SW 1271 (cell line): ENCODE results near the gene LRWD1.
"Not testable (repeated sequence)": the region's sequence is repeated elsewhere in the genome, so short reads cannot be mapped to it uniquely, and the experiment has no call there.

ENCODE experiments used
- DNase-seq, 2 experiments: peaks; one replicate each; lab custom pipeline; 2025; lab: John Stamatoyannopoulos, UW

LRWD1 gene

GRCh38 chr7:102444961-102445673, 19.7 kb upstream of the LRWD1 start:
- no peak for DNase-seq

GRCh38 chr7:102445674-102446071, 19.1 kb upstream of the LRWD1 start:
- DNase-seq, result no peak

GRCh38 chr7:102446387-102447156, 18.2 kb upstream of the LRWD1 start:
- no peak for DNase-seq

GRCh38 chr7:102447311-102447710, 17.5 kb upstream of the LRWD1 start:
- no peak for DNase-seq

- DNase-seq, result no peak
Observed at GRCh38 chr7:102449136-102449535, 15.6 kb upstream of the LRWD1 start.

- no peak for DNase-seq
Observed at GRCh38 chr7:102450242-102450641, 14.5 kb upstream of the LRWD1 start.

- DNase-seq, result no peak
Observed at GRCh38 chr7:102451371-102452054, 13.3 kb upstream of the LRWD1 start.

- DNase-seq, result no peak
Observed at GRCh38 chr7:102452451-102452850, 12.3 kb upstream of the LRWD1 start.

- no peak for DNase-seq
Observed at GRCh38 chr7:102453319-102453718, 11.5 kb upstream of the LRWD1 start.

- no peak for DNase-seq
Observed at GRCh38 chr7:102454468-102454867, 10.3 kb upstream of the LRWD1 start.

GRCh38 chr7:102454932-102455331, 9.9 kb upstream of the LRWD1 start:
- DNase-seq, result not testable (repeated sequence)

GRCh38 chr7:102455596-102455995, 9.2 kb upstream of the LRWD1 start:
- DNase-seq, result no peak

- DNase-seq, result no peak
Observed at GRCh38 chr7:102456327-102456726, 8.5 kb upstream of the LRWD1 start.

- DNase-seq, result no peak
Observed at GRCh38 chr7:102457352-102457924, 7.3 kb upstream of the LRWD1 start.

- no peak for DNase-seq
Observed at GRCh38 chr7:102459221-102459844, 5.5 kb upstream of the LRWD1 start.

- no peak for DNase-seq
Observed at GRCh38 chr7:102460467-102460866, 4.3 kb upstream of the LRWD1 start.

- no peak for DNase-seq
Observed at GRCh38 chr7:102463841-102464576, 775 bp upstream of the LRWD1 start.

- DNase-seq, result no peak
Observed at GRCh38 chr7:102466097-102466496, 1.3 kb downstream of the LRWD1 start.

- no peak for DNase-seq
Observed at GRCh38 chr7:102467581-102468477, 3.0 kb downstream of the LRWD1 start.
